ENCODE results near the gene FIGNL1. TPM values are rescaled to one million over a fixed set of nuclear protein-coding genes. Genes with fewer than 3 reads are reported as not detected.

The FIGNL1 gene
- total RNA-seq, 4 donors from 2014 or later: 0.80 to 6.2 (median 3.6) TPM

DNA sequence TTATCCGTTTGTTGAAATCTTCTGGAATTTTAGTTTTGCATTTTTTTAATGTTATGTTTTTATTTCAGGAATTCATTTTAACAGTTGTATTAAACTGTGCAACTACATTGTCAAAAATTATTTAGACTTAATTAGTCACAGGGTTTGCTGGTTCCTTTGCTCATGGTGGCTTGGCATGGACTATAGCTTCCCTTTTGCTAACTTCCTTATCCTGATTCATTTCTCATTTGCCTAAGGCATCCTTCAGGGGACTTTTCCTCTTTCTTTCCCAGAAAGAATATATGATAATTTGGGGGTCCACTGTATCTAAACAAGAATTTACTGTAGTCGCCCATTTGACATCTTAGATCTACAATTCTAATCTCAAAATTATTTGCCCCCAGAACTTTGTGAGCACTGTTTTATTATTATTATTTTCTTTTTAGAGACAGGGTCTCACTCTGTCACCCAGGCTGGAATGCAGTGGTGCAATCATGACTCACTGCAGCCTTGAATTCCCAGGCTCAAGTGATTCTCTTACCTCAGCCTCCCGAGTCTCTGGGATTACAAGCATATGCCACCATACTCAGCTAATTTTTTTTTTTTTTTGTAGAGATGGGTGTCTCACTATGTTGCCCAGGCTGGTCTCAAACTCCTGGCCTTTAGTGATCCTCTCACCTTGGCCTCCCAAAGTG lies 13.9 kb downstream of the FIGNL1 start:
- WGBS, 2 donors (ENCODE audit: low coverage in 1 of 2): 81 to 86% methylated on average over 3 of the region's 3 CpGs
- DNase-seq: no peak
- H3K27me3 ChIP-seq: no peaks in the 10 kb centered on the region
- TF ChIP-seq POLR2A (IDR thresholded peaks at IDR 0.05): no peak
- no peaks in the 10 kb centered on the region for H3K9me3 ChIP-seq
- H3K27ac ChIP-seq: no peak overlapping the region
- H3K36me3 ChIP-seq: no peaks in the 10 kb centered on the region
- no peak overlapping the region for H3K4me3 ChIP-seq
- intact Hi-C loops (cut with DNase I; ENCODE audit: low total_unique reads): no loop called here
- H3K4me1 ChIP-seq: no peaks in the 10 kb centered on the region
- in situ Hi-C loops (cut with MboI; ENCODE audit: low pct_ligation_motif_present in 1 of 4, low pct_unique_long_range_greater_than_20kb in 1 of 4, low sequenced_read_pairs in 3 of 4): no loop called here

DNA sequence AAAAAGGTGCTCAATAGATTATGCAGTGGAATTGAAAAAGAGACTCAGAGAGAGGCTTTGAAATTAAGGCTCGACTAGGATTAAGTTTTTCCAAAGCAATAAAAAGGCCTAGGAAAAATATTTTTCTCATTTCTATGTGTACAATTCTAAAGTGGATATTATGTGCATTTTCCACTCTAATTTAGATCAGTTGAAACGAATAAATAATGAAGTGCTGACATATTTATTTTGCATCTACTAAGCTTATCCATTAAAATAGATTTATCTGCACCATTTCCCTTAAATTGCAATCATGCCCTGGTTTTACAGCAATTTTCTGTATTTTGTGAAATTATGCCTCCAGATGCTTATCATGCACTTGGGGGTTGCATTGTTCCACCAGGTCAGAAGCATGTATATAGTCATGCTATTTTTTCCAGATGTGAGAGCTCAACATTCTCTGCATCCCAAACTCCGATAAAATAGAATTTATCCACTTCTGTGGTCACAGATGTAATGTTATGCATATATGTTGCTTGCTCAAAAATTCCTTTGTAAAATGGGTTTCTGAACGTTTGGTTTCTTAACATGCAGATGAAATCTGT lies 18.3 kb downstream of the FIGNL1 start:
- in situ Hi-C loops (cut with MboI; ENCODE audit: low pct_ligation_motif_present in 1 of 4, low pct_unique_long_range_greater_than_20kb in 1 of 4, low sequenced_read_pairs in 3 of 4): no loop called here
- Histone ChIP-seq H3K4me1 (no peaks in the 10 kb centered on the region), H3K27ac (no peak overlapping the region), H3K36me3 (no peaks in the 10 kb centered on the region), H3K27me3 (no peaks in the 10 kb centered on the region), H3K9me3 (no peaks in the 10 kb centered on the region), H3K4me3 (no peak overlapping the region)
- 76 to 78% methylated on average over 4 of the region's 4 CpGs for WGBS, 2 donors (ENCODE audit: low coverage in 1 of 2)
- intact Hi-C loops (cut with DNase I; ENCODE audit: low total_unique reads): no loop called here
- DNase-seq: no peak
- TF ChIP-seq EP300 (IDR thresholded peaks at IDR 0.05; ENCODE audit: low read depth): no peak
- no peak for TF ChIP-seq POLR2AphosphoS5 (IDR thresholded peaks at IDR 0.05)
- TF ChIP-seq, protein P1, sequence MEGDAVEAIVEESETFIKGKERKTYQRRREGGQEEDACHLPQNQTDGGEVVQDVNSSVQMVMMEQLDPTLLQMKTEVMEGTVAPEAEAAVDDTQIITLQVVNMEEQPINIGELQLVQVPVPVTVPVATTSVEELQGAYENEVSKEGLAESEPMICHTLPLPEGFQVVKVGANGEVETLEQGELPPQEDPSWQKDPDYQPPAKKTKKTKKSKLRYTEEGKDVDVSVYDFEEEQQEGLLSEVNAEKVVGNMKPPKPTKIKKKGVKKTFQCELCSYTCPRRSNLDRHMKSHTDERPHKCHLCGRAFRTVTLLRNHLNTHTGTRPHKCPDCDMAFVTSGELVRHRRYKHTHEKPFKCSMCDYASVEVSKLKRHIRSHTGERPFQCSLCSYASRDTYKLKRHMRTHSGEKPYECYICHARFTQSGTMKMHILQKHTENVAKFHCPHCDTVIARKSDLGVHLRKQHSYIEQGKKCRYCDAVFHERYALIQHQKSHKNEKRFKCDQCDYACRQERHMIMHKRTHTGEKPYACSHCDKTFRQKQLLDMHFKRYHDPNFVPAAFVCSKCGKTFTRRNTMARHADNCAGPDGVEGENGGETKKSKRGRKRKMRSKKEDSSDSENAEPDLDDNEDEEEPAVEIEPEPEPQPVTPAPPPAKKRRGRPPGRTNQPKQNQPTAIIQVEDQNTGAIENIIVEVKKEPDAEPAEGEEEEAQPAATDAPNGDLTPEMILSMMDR (IDR thresholded peaks at IDR 0.05): no peak
- no peak for TF ChIP-seq POLR2A (IDR thresholded peaks at IDR 0.05)

DNA sequence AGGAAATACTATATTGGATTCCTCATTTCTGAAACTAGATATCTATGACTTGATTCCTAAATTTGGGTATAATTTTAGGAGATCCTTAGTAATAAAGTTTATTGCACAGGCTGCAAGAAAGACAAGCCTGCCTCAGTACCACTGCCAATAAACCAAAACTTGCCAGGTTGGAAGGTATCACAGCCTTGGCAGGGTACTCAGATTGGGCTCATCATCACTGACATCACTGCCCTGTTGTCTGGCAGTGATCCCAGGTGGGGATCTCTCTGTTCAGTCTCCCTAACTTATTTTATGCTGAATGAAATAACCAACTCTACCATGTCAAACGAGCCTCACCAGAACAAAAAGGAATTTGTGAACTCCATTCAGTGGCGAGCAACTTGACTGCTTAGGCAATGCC lies 18.8 kb downstream of the FIGNL1 start:
- WGBS, 2 donors (ENCODE audit: low coverage in 1 of 2): 79 to 100% methylated on average over 1 to 2 of the region's 2 CpGs
- H3K36me3 ChIP-seq: no peaks in the 10 kb centered on the region
- no peak for DNase-seq
- no peaks in the 10 kb centered on the region for H3K27me3 ChIP-seq
- in situ Hi-C loops (cut with MboI; ENCODE audit: low pct_ligation_motif_present in 1 of 4, low pct_unique_long_range_greater_than_20kb in 1 of 4, low sequenced_read_pairs in 3 of 4): no loop called here
- intact Hi-C loops (cut with DNase I; ENCODE audit: low total_unique reads): no loop called here
- H3K4me3 ChIP-seq: no peak overlapping the region
- no peak overlapping the region for H3K27ac ChIP-seq
- no peaks in the 10 kb centered on the region for H3K4me1 ChIP-seq
- TF ChIP-seq, protein P1 (IDR thresholded peaks at IDR 0.05): no peak
- TF ChIP-seq EP300 (IDR thresholded peaks at IDR 0.05; ENCODE audit: low read depth) (no peak), POLR2A (IDR thresholded peaks at IDR 0.05) (no peak), POLR2AphosphoS5 (IDR thresholded peaks at IDR 0.05) (no peak)
- H3K9me3 ChIP-seq: no peaks in the 10 kb centered on the region

DNA sequence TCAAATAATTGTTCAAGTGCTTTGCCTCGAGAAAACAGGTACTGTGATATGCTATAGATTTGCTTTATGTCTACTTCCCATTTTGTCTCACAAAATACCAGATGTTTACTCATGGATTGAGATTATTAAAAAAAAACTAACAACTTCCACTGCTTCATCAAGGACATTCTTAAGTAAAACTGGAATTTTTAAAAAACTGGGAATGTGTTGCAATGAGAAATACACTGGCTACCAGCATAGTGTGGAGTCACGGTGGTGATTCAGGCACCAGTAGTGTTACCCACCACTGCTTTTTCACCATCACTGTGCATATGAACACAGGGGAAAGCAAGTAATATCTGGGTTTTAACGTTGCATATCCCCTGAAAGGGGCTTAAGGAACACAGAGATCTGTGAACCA lies 21.2 kb downstream of the FIGNL1 start:
- WGBS, 2 donors (ENCODE audit: low coverage in 1 of 2): 81 to 86% methylated on average over 3 of the region's 3 CpGs
- no peak for DNase-seq
- Histone ChIP-seq H3K4me1 (no peaks in the 10 kb centered on the region), H3K27ac (no peak overlapping the region), H3K4me3 (no peak overlapping the region), H3K36me3 (no peaks in the 10 kb centered on the region), H3K9me3 (no peaks in the 10 kb centered on the region), H3K27me3 (no peaks in the 10 kb centered on the region)
- in situ Hi-C loops (cut with MboI; ENCODE audit: low pct_ligation_motif_present in 1 of 4, low pct_unique_long_range_greater_than_20kb in 1 of 4, low sequenced_read_pairs in 3 of 4) (loop anchor here in 1 of 4 donors (10.0 kb wide), 1 partner anchor 284 kb away; no protein-coding TSS in a partner anchor), intact Hi-C loops (cut with DNase I; ENCODE audit: low total_unique reads) (no loop called here)
- TF ChIP-seq POLR2A (IDR thresholded peaks at IDR 0.05) (no peak), POLR2AphosphoS5 (IDR thresholded peaks at IDR 0.05) (no peak), EP300 (IDR thresholded peaks at IDR 0.05; ENCODE audit: low read depth) (no peak)
- TF ChIP-seq, protein P1 (IDR thresholded peaks at IDR 0.05): no peak

Measured in transverse colon (tissue), 4 donors.